ENCODE data around the gene DMAC1.
A peak's percentile ranks its signal among the peaks of the same experiment; 100 is the strongest.

Gene DMAC1

GRCh38 chr9:7799234-7799943 is at the start of gene DMAC1:
DMAC1 (minus strand) TSS chr9:7799778; CDS start chr9:7799734, 44 bp downstream.
- H3F3A ChIP-seq (ENCODE audit: low read depth) = no peaks in the 10 kb centered on the region
- peak within 1 kb of the TSS; percentile 100 for H3K4me2 ChIP-seq (ENCODE audit: low read depth, low read length, poor library complexity, severe bottlenecking)
- H3K27me3 ChIP-seq (ENCODE audit: insufficient read depth, low read length, poor library complexity, severe bottlenecking) = no peaks in the 10 kb centered on the region
- H3K79me2 ChIP-seq (ENCODE audit: insufficient read depth, low read length) = peaks cover 25% of the 10 kb centered on the region
- H3K9me2 ChIP-seq (replicated peaks; ENCODE audit: low read depth, low read length) = no peaks in the 10 kb centered on the region
- H3K4me1 ChIP-seq (ENCODE audit: insufficient read depth, low read length, poor library complexity, severe bottlenecking) = peaks cover 25% of the 10 kb centered on the region
- peak within 1 kb of the TSS; percentile 97 for H3K4me3 ChIP-seq (ENCODE audit: low read length, poor library complexity, severe bottlenecking)
- peak within 1 kb of the TSS; percentile 98 for H2AFZ ChIP-seq (ENCODE audit: low read length)
- H3K36me3 ChIP-seq (ENCODE audit: insufficient read depth, low read length) = no peaks in the 10 kb centered on the region
- peaks cover 16% of the 10 kb centered on the region for H4K20me1 ChIP-seq (ENCODE audit: insufficient read depth, low read length, poor library complexity, severe bottlenecking)
- TF ChIP-seq, protein P1, sequence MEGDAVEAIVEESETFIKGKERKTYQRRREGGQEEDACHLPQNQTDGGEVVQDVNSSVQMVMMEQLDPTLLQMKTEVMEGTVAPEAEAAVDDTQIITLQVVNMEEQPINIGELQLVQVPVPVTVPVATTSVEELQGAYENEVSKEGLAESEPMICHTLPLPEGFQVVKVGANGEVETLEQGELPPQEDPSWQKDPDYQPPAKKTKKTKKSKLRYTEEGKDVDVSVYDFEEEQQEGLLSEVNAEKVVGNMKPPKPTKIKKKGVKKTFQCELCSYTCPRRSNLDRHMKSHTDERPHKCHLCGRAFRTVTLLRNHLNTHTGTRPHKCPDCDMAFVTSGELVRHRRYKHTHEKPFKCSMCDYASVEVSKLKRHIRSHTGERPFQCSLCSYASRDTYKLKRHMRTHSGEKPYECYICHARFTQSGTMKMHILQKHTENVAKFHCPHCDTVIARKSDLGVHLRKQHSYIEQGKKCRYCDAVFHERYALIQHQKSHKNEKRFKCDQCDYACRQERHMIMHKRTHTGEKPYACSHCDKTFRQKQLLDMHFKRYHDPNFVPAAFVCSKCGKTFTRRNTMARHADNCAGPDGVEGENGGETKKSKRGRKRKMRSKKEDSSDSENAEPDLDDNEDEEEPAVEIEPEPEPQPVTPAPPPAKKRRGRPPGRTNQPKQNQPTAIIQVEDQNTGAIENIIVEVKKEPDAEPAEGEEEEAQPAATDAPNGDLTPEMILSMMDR (conservative IDR thresholded peaks at IDR 0.05; ENCODE audit: low read length) = no peak
- TF ChIP-seq EZH2phosphoT487 (IDR thresholded peaks at IDR 0.05; ENCODE audit: borderline replicate concordance) = no peak
- H3K9ac ChIP-seq (ENCODE audit: low read depth, low read length, poor library complexity, severe bottlenecking) = peak within 1 kb of the TSS; percentile 92
- H3K9me3 ChIP-seq (ENCODE audit: insufficient read depth, low read depth, low read length) = no peaks in the 10 kb centered on the region

DNA sequence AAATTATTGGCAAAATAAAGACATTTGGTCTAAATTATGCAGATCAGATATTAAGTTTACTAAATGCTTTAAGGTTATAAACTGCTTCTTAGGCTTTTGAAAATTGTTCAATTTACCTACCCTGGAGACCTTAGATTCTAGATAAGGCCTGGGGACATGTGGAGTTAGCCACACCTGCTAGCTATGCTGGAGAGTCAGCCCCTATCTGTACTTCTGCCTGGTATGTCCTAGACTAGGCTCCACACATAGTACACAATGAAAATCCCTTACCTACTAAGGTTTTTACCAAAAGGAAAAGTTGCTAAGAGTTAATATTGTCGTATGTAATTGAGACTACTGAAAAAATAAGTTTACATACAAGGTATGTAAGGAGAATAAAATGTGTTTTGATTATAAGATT is 49.8 kb upstream of the DMAC1 start:
- H4K20me1 ChIP-seq (ENCODE audit: insufficient read depth, low read length, poor library complexity, severe bottlenecking) = no peaks in the 10 kb centered on the region
- no peaks in the 10 kb centered on the region for H3K4me1 ChIP-seq (ENCODE audit: insufficient read depth, low read length, poor library complexity, severe bottlenecking)
- no peaks in the 10 kb centered on the region for H3K27me3 ChIP-seq (ENCODE audit: insufficient read depth, low read length, poor library complexity, severe bottlenecking)
- H2AFZ ChIP-seq (ENCODE audit: low read length) = no peak overlapping the region
- no peak overlapping the region for H3K4me3 ChIP-seq (ENCODE audit: low read length, poor library complexity, severe bottlenecking)
- no peak overlapping the region for H3K9ac ChIP-seq (ENCODE audit: low read depth, low read length, poor library complexity, severe bottlenecking)
- no peaks in the 10 kb centered on the region for H3F3A ChIP-seq (ENCODE audit: low read depth)
- H3K9me3 ChIP-seq (ENCODE audit: insufficient read depth, low read depth, low read length) = no peaks in the 10 kb centered on the region
- H3K9me2 ChIP-seq (replicated peaks; ENCODE audit: low read depth, low read length) = no peaks in the 10 kb centered on the region
- no peaks in the 10 kb centered on the region for H3K36me3 ChIP-seq (ENCODE audit: insufficient read depth, low read length)
- no peak for TF ChIP-seq EZH2phosphoT487 (IDR thresholded peaks at IDR 0.05; ENCODE audit: borderline replicate concordance)
- TF ChIP-seq, protein P1 (conservative IDR thresholded peaks at IDR 0.05; ENCODE audit: low read length) = no peak
- no peaks in the 10 kb centered on the region for H3K79me2 ChIP-seq (ENCODE audit: insufficient read depth, low read length)
- H3K4me2 ChIP-seq (ENCODE audit: low read depth, low read length, poor library complexity, severe bottlenecking) = no peak overlapping the region

GRCh38 chr9:7848498-7848897 is 48.9 kb upstream of the DMAC1 start:
- no peak overlapping the region for H3K9ac ChIP-seq (ENCODE audit: low read depth, low read length, poor library complexity, severe bottlenecking)
- no peak overlapping the region for H2AFZ ChIP-seq (ENCODE audit: low read length)
- no peaks in the 10 kb centered on the region for H4K20me1 ChIP-seq (ENCODE audit: insufficient read depth, low read length, poor library complexity, severe bottlenecking)
- H3K36me3 ChIP-seq (ENCODE audit: insufficient read depth, low read length) = no peaks in the 10 kb centered on the region
- no peaks in the 10 kb centered on the region for H3K27me3 ChIP-seq (ENCODE audit: insufficient read depth, low read length, poor library complexity, severe bottlenecking)
- no peaks in the 10 kb centered on the region for H3K4me1 ChIP-seq (ENCODE audit: insufficient read depth, low read length, poor library complexity, severe bottlenecking)
- no peaks in the 10 kb centered on the region for H3K9me2 ChIP-seq (replicated peaks; ENCODE audit: low read depth, low read length)
- H3K79me2 ChIP-seq (ENCODE audit: insufficient read depth, low read length) = no peaks in the 10 kb centered on the region
- no peaks in the 10 kb centered on the region for H3F3A ChIP-seq (ENCODE audit: low read depth)
- H3K4me3 ChIP-seq (ENCODE audit: low read length, poor library complexity, severe bottlenecking) = no peak overlapping the region
- TF ChIP-seq, protein P1 (conservative IDR thresholded peaks at IDR 0.05; ENCODE audit: low read length) = no peak
- TF ChIP-seq EZH2phosphoT487 (IDR thresholded peaks at IDR 0.05; ENCODE audit: borderline replicate concordance) = no peak
- no peaks in the 10 kb centered on the region for H3K9me3 ChIP-seq (ENCODE audit: insufficient read depth, low read depth, low read length)
- no peak overlapping the region for H3K4me2 ChIP-seq (ENCODE audit: low read depth, low read length, poor library complexity, severe bottlenecking)

Data from Loucy (cell line).